NCI-H2196 (cell line): ENCODE data around the gene ILF2.
"Not testable (repeated sequence)": the region's sequence is repeated elsewhere in the genome, so short reads cannot be mapped to it uniquely, and the experiment has no call there.

Source experiments
- DNase-seq: peaks from one replicate; lab custom pipeline; 2025; ENCODE audit not compliant: unreplicated experiment; lab: John Stamatoyannopoulos, UW

The ILF2 gene

GRCh38 chr1:153670859-153671627, at the start of gene ILF2:
Gene ILF2, minus strand, starts transcription at chr1:153670993. Its CDS starts 71 bp downstream, at chr1:153670922.
- peak; percentile 97 for DNase-seq

- DNase-seq: no peak
These were observed 46.5 kb upstream of the ILF2 start for GRCh38 chr1:153717330-153717729.

- DNase-seq: not testable (repeated sequence)
These were observed 45.4 kb upstream of the ILF2 start for GRCh38 chr1:153716211-153716610.

- no peak for DNase-seq
These were observed 40.2 kb upstream of the ILF2 start for GRCh38 chr1:153711026-153711425.

GRCh38 chr1:153705484-153705883, 34.7 kb upstream of the ILF2 start:
- DNase-seq: no peak

GRCh38 chr1:153699768-153700167, 29.0 kb upstream of the ILF2 start:
- no peak for DNase-seq

- DNase-seq: no peak
These were observed 28.3 kb upstream of the ILF2 start for GRCh38 chr1:153698923-153699714.

GRCh38 chr1:153698020-153698922, 27.5 kb upstream of the ILF2 start:
- no peak for DNase-seq

GRCh38 chr1:153697191-153698019, 26.6 kb upstream of the ILF2 start:
- DNase-seq: no peak

- no peak for DNase-seq
These were observed 25.9 kb upstream of the ILF2 start for GRCh38 chr1:153696741-153697140.

GRCh38 chr1:153693466-153693865, 22.7 kb upstream of the ILF2 start:
- DNase-seq: no peak

- no peak for DNase-seq
These were observed 18.0 kb upstream of the ILF2 start for GRCh38 chr1:153688736-153689328.

- DNase-seq: no peak
These were observed 17.5 kb upstream of the ILF2 start for GRCh38 chr1:153688276-153688675.

- no peak for DNase-seq
These were observed 16.7 kb upstream of the ILF2 start for GRCh38 chr1:153687346-153688125.

- no peak for DNase-seq
These were observed 14.9 kb upstream of the ILF2 start for GRCh38 chr1:153685544-153686340.

GRCh38 chr1:153684892-153685291, 14.1 kb upstream of the ILF2 start:
- DNase-seq: no peak

GRCh38 chr1:153683854-153684253, 13.1 kb upstream of the ILF2 start:
- DNase-seq: no peak

- DNase-seq: no peak
These were observed 11.9 kb upstream of the ILF2 start for GRCh38 chr1:153682730-153683129.

GRCh38 chr1:153680120-153680403, 9.3 kb upstream of the ILF2 start:
- no peak for DNase-seq
